Hepatocyte (in vitro differentiated cells): ENCODE data around the gene PDE4B. TPM values are rescaled to one million over a fixed set of nuclear protein-coding genes. Genes with fewer than 3 reads are reported as not detected.

Source experiments
- DNase-seq: peaks from one replicate; pipeline ENCODE4 v3.0.0-alpha.2; 2016; ENCODE audit warnings: low spot score
- H2AFZ ChIP-seq: fragments of 200-600 bp; sonication (generic); 2 replicates; pipeline ENCODE4 v1.6.0; 2016; ENCODE audit warnings: antibody characterized with exemption, mild to moderate bottlenecking
- H3K27ac ChIP-seq: fragments of 200-600 bp; sonication (generic); 2 replicates; pipeline ENCODE4 v1.5.1; 2016; ENCODE audit warnings: mild to moderate bottlenecking
- H3K27me3 ChIP-seq: fragments of 200-600 bp; sonication (generic); 2 replicates; pipeline ENCODE4 v1.6.1; 2016
- H3K36me3 ChIP-seq: fragments of 200-600 bp; sonication (generic); replicated peaks from 2 replicates; pipeline ENCODE4 v1.5.1; 2016; ENCODE audit warnings: low read depth; ENCODE audit not compliant: insufficient read depth
- H3K4me1 ChIP-seq: fragments of 200-600 bp; sonication (generic); 2 replicates; pipeline ENCODE4 v1.5.1; 2016; ENCODE audit warnings: mild to moderate bottlenecking, moderate library complexity; ENCODE audit not compliant: insufficient read depth
- H3K4me2 ChIP-seq: fragments of 200-600 bp; sonication (generic); 2 replicates; pipeline ENCODE4 v1.6.0; 2016
- H3K4me3 ChIP-seq: fragments of 200-600 bp; sonication (generic); 2 replicates; pipeline ENCODE4 v1.5.1; 2016; ENCODE audit warnings: mild to moderate bottlenecking
- H3K79me2 ChIP-seq: fragments of 200-600 bp; sonication (generic); 2 replicates; pipeline ENCODE4 v1.6.0; 2017; ENCODE audit warnings: mild to moderate bottlenecking
- H3K9me2 ChIP-seq: fragments of 200-600 bp; sonication (generic); replicated peaks from 2 replicates; pipeline ENCODE4 v1.6.0; 2017; ENCODE audit warnings: mild to moderate bottlenecking; ENCODE audit not compliant: insufficient read depth
- H3K9me3 ChIP-seq: fragments of 200-600 bp; sonication (generic); 2 replicates; pipeline ENCODE4 v1.5.1; 2016; ENCODE audit warnings: low read depth, mild to moderate bottlenecking
- H4K20me1 ChIP-seq: fragments of 200-600 bp; sonication (generic); 2 replicates; pipeline ENCODE4 v1.6.0; 2016; ENCODE audit warnings: mild to moderate bottlenecking; ENCODE audit not compliant: insufficient read depth, poor library complexity, severe bottlenecking
- CTCF ChIP-seq: fragments of 200-600 bp; sonication (generic); IDR thresholded peaks from 2 replicates; pipeline ENCODE4 v1.5.1; 2016; ENCODE audit warnings: antibody characterized with exemption, mild to moderate bottlenecking; ENCODE audit not compliant: poor library complexity
- EZH2 ChIP-seq: fragments of 200-600 bp; sonication (generic); IDR thresholded peaks from 2 replicates; pipeline ENCODE4 v1.6.1; 2016; ENCODE audit warnings: antibody characterized with exemption, mild to moderate bottlenecking, borderline replicate concordance
- EZH2phosphoT487 ChIP-seq: fragments of 200-600 bp; sonication (generic); IDR thresholded peaks from one replicate; pipeline ENCODE4 v1.6.1; 2018; ENCODE audit warnings: antibody characterized with exemption, mild to moderate bottlenecking, low read depth, moderate library complexity; ENCODE audit not compliant: unreplicated experiment, severe bottlenecking
- WGBS: methylation state at CpG from one replicate; pipeline ENCODE4 v1.1.6; 2016; ENCODE audit warnings: low lambda C conversion rate; ENCODE audit errors: missing lambda C conversion rate; 5-methylcytosine and 5-hydroxymethylcytosine counted together
- polyA plus RNA-seq: library from polyadenylated mRNA; unstranded; fragments of >200 nt; fragmentation: Nextera tagmentation; extraction: Ambion mirVana; gene quantifications from 2 replicates; pipeline ENCODE4 v1.2.1, GENCODE V29; 2016
- total RNA-seq: library from RNA; depleted of rRNA; stranded (reverse); fragments of >200 nt; gene quantifications from 2 replicates; pipeline ENCODE4 v1.2.3, GENCODE V29; 2014

Gene PDE4B
- total and polyA plus RNA-seq, 2 experiments from 2014 or later = 1.8 to 3.4 TPM

- Histone ChIP-seq H3K4me2 (no peak overlapping the region), H3K79me2 (no peaks in the 10 kb centered on the region), H4K20me1 (no peaks in the 10 kb centered on the region), H3K9me2 (no peaks in the 10 kb centered on the region), H2AFZ (no peak overlapping the region), H3K9me3 (no peaks in the 10 kb centered on the region), H3K27me3 (no peaks in the 10 kb centered on the region), H3K4me1 (peaks cover 2% of the 10 kb centered on the region), H3K4me3 (no peak overlapping the region), H3K36me3 (no peaks in the 10 kb centered on the region), H3K27ac (no peak overlapping the region)
- DNase-seq = no peak
- TF ChIP-seq EZH2 (no peak), EZH2phosphoT487 (no peak), CTCF (no peak)
- 95% methylated on average over 2 of the region's 2 CpGs for WGBS
Observed at GRCh38 chr1:66327588-66327987, 534.9 kb downstream of the PDE4B start.

- peaks cover 8% of the 10 kb centered on the region for H3K4me1 ChIP-seq
- no peaks in the 10 kb centered on the region for H3K79me2 ChIP-seq
- no peak overlapping the region for H3K4me3 ChIP-seq
- H4K20me1 ChIP-seq = no peaks in the 10 kb centered on the region
- H2AFZ ChIP-seq = no peak overlapping the region
- H3K4me2 ChIP-seq = no peak overlapping the region
- H3K9me3 ChIP-seq = no peaks in the 10 kb centered on the region
- H3K27ac ChIP-seq = no peak overlapping the region
- TF ChIP-seq CTCF = no peak
- no peak for TF ChIP-seq EZH2
- TF ChIP-seq EZH2phosphoT487 = no peak
- DNase-seq = no peak
- no peaks in the 10 kb centered on the region for H3K27me3 ChIP-seq
- no peaks in the 10 kb centered on the region for H3K9me2 ChIP-seq
- 70% methylated on average over 3 of the region's 3 CpGs for WGBS
- no peaks in the 10 kb centered on the region for H3K36me3 ChIP-seq
Observed at GRCh38 chr1:66328896-66329295, 536.2 kb downstream of the PDE4B start.

- Histone ChIP-seq H3K79me2 (no peaks in the 10 kb centered on the region), H3K27ac (no peak overlapping the region), H3K4me3 (no peak overlapping the region), H3K4me2 (no peak overlapping the region), H3K9me3 (no peaks in the 10 kb centered on the region), H3K9me2 (no peaks in the 10 kb centered on the region), H3K36me3 (no peaks in the 10 kb centered on the region), H3K4me1 (peaks cover 8% of the 10 kb centered on the region), H3K27me3 (no peaks in the 10 kb centered on the region), H4K20me1 (no peaks in the 10 kb centered on the region), H2AFZ (no peak overlapping the region)
- 72% methylated on average over 4 of the region's 4 CpGs for WGBS
- DNase-seq = no peak
- TF ChIP-seq EZH2phosphoT487 (no peak), CTCF (no peak), EZH2 (no peak)
Observed at GRCh38 chr1:66330722-66331141, 538.0 kb downstream of the PDE4B start.
